Transverse colon (tissue), 4 donors: ENCODE measurements around the gene OLFM1. TPM values are rescaled to one million over a fixed set of nuclear protein-coding genes. Genes with fewer than 3 reads are reported as not detected.

Experiments used
- DNase-seq: peaks from one replicate; pipeline ENCODE4 v3.0.0-alpha.2; 2019
- H3K27ac ChIP-seq, 4 donors: fragments of 200-600 bp; sonication (generic); 2 replicates each; pipeline ENCODE4 v1.5.1; 2016 to 2018; ENCODE audit warnings: inconsistent platforms in 4 of 4
- H3K27me3 ChIP-seq: fragments of 200-600 bp; sonication (generic); 2 replicates; pipeline ENCODE4 v1.5.1; 2017; ENCODE audit warnings: inconsistent platforms
- H3K36me3 ChIP-seq, 4 donors: fragments of 200-600 bp; sonication (generic); 2 replicates each; pipeline ENCODE4 v1.5.1; 2017 to 2019; ENCODE audit warnings: inconsistent platforms in 4 of 4
- H3K4me1 ChIP-seq, 4 donors: fragments of 200-600 bp; sonication (generic); 2 replicates each; pipeline ENCODE4 v1.5.1; 2017 to 2020; ENCODE audit warnings: inconsistent platforms in 4 of 4
- H3K4me3 ChIP-seq, 4 donors: fragments of 200-600 bp; sonication (generic); 1 replicate in 1 of 4; 2 replicates in 3 of 4; pipeline versions ENCODE4 v1.5.1 to v1.6.1; 2017 to 2019; ENCODE audit warnings: inconsistent platforms in 4 of 4
- H3K9me3 ChIP-seq, 2 donors: fragments of 200-600 bp; sonication (generic); 2 replicates each; pipeline ENCODE4 v1.5.1; 2017 to 2019; ENCODE audit warnings: inconsistent platforms in 2 of 2
- EP300 ChIP-seq: sonication (generic); formaldehyde crosslinking; IDR thresholded peaks from one replicate; pipeline ENCODE4 v1.6.1; 2017; ENCODE audit warnings: antibody characterized with exemption, low read depth
- POLR2A ChIP-seq: fragments of 450-650 bp; IDR thresholded peaks from one replicate; pipeline ENCODE4 v1.6.1; 2016; ENCODE audit warnings: antibody characterized with exemption, mild to moderate bottlenecking, moderate library complexity
- POLR2AphosphoS5 ChIP-seq, 3 donors: sonication (generic); formaldehyde crosslinking; IDR thresholded peaks; one replicate each; pipeline ENCODE4 v1.6.1; 2016; ENCODE audit warnings: antibody characterized with exemption in 3 of 3
- WGBS, 2 donors: methylation state at CpG; one replicate each; pipeline ENCODE4 v1.1.5; 2018; ENCODE audit warnings: low coverage in 1 of 2; 5-methylcytosine and 5-hydroxymethylcytosine counted together
- in situ Hi-C, 4 donors: fragments of 200-750 bp; cut with MboI; loops; one replicate each; pipeline versions ENCODE4 v1.15.0 to v1.15.1; 2017; ENCODE audit warnings: low sequenced_read_pairs in 3 of 4, low pct_ligation_motif_present in 1 of 4, low pct_unique_long_range_greater_than_20kb in 1 of 4
- intact Hi-C: fragments of 100-400 bp; cut with DNase I; formaldehyde crosslinking; loops from one replicate; pipeline ENCODE4 v1.15.1; 2023; ENCODE audit warnings: low total_unique reads
- total RNA-seq, 4 donors: library from RNA; depleted of rRNA; stranded (reverse); fragments of >200 nt; gene quantifications; one replicate each; pipeline ENCODE4 v1.1.0, GENCODE V29; 2016
- TF ChIP-seq, protein P1 (sequence below), 5 experiments: fragments of 200-600 bp in 3 of 5; fragments of 450-650 bp in 2 of 5; sonication (generic) in 3 of 5; IDR thresholded peaks; 1 replicate in 2 of 5; 2 replicates in 3 of 5; pipeline ENCODE4 v1.5.1; 2016 to 2017; ENCODE audit warnings: antibody characterized with exemption in 5 of 5, inconsistent platforms in 3 of 5, mild to moderate bottlenecking in 2 of 5, moderate library complexity in 1 of 5

The OLFM1 gene
- total RNA-seq, 4 donors from 2014 or later = 3.7 to 7.8 (median 4.0) TPM; not detected in 1

DNA sequence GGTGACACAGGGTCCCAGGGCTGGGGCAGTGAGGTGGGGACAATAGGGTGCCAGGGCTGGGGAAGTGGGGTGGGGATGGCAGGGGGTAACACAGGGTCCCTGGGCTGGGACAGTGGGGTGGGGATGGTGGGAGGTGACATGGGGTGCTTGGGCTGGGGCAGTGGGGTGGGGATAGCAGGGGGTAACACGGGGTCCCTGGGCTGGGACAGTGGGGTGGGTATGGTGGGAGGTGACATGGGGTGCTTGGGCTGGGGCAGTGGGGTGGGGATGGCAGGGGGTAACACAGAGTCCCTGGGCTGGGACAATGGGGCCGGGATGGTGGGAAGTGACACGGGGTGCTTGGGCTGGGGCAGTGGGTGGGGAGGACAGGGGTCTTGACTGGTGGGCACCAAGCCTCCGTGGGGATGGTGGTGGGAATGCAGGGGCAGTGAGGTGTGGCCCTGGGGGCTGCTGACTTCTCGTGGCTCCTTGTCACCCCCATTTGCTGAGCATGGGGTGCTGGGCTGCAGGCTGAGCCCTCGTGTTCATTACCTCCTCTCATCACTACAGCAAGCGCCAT lies 41.7 kb downstream of the OLFM1 start:
- in situ Hi-C loops (no loop called here), intact Hi-C loops (no loop called here)
- no peaks in the 10 kb centered on the region for H3K9me3 ChIP-seq
- no peak overlapping the region for H3K27ac ChIP-seq
- TF ChIP-seq, protein P1, sequence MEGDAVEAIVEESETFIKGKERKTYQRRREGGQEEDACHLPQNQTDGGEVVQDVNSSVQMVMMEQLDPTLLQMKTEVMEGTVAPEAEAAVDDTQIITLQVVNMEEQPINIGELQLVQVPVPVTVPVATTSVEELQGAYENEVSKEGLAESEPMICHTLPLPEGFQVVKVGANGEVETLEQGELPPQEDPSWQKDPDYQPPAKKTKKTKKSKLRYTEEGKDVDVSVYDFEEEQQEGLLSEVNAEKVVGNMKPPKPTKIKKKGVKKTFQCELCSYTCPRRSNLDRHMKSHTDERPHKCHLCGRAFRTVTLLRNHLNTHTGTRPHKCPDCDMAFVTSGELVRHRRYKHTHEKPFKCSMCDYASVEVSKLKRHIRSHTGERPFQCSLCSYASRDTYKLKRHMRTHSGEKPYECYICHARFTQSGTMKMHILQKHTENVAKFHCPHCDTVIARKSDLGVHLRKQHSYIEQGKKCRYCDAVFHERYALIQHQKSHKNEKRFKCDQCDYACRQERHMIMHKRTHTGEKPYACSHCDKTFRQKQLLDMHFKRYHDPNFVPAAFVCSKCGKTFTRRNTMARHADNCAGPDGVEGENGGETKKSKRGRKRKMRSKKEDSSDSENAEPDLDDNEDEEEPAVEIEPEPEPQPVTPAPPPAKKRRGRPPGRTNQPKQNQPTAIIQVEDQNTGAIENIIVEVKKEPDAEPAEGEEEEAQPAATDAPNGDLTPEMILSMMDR (IDR thresholded peaks at IDR 0.05) = no peak
- no peak for TF ChIP-seq POLR2A
- no peak for TF ChIP-seq EP300
- TF ChIP-seq POLR2AphosphoS5 (IDR thresholded peaks at IDR 0.05) = no peak
- WGBS, 2 donors = 95 to 100% methylated on average over 2 to 7 of the region's 7 CpGs
- peaks cover 15% of the 10 kb centered on the region for H3K27me3 ChIP-seq
- peaks cover 0 to 5% (median 2%) of the 10 kb centered on the region in 4 donors for H3K4me1 ChIP-seq
- no peak for DNase-seq
- H3K4me3 ChIP-seq = no peak overlapping the region
- no peaks in the 10 kb centered on the region for H3K36me3 ChIP-seq

DNA sequence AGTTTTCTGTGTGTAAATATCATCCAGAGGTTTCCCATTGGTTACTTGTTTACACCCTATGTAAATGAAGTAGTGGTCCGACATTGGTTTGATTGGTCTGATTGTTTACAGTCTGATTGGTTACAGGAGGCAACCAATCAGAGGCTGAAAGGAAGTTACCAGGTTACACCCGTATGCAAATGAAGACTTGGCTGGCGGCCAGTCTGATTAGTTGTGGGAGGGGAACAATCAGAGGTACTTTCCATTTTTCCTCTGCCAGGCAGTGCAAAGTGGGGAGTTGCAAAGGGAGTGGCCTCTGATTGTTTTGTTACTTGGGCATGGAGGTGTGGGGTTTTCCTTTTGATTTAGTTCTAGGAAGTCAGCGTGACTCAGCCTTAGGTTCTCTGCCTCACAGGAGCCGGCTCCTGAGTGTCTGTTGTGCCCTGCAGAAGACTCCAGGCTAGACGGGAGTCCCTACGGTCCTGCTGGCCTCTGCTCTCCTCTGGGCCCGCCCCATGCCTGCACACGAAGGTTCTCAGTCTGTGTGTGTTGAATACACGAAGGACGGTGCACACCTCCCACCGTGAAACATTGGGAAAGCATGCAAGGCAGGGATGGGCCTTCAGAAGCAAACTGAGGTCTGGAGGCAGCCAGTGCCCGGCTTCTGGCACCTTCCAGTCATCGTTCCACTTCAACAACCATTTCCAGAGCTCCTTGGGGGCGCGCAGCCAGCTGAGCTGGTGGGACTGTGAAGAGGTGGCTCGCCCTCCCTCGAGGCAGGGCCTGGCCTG lies 42.9 kb downstream of the OLFM1 start:
- intact Hi-C loops (no loop called here), in situ Hi-C loops (no loop called here)
- H3K36me3 ChIP-seq = no peaks in the 10 kb centered on the region
- H3K27ac ChIP-seq = no peak overlapping the region
- DNase-seq = peak; percentile 43
- peaks cover 0 to 5% (median 2%) of the 10 kb centered on the region in 4 donors for H3K4me1 ChIP-seq
- H3K27me3 ChIP-seq = peaks cover 15% of the 10 kb centered on the region
- 50 to 71% methylated on average over 3 to 18 of the region's 18 CpGs for WGBS, 2 donors
- no peak overlapping the region for H3K4me3 ChIP-seq
- TF ChIP-seq POLR2A (no peak), EP300 (no peak), POLR2AphosphoS5 (IDR thresholded peaks at IDR 0.05) (no peak)
- TF ChIP-seq, protein P1 (IDR thresholded peaks at IDR 0.05) = no peak
- no peaks in the 10 kb centered on the region for H3K9me3 ChIP-seq

DNA sequence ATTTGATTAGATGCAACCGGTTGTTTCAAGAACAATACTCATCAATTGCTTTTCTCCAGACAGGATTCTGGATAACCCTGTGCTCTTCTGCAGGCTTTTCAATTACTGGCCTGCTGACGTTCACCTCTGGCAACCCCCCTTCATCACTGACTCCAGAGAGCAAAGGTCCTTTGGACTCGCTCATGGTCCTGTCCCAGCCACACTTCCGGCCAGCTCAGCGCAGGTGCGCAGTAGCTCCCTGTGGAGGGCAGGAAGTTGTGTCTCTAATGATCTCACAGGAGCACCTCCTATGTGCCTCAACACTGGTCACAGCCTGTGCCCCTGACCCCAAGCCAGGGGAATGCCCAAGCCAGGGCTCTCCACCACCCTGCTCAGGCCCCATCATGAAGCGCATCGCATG lies 44.0 kb downstream of the OLFM1 start:
- no peak overlapping the region for H3K4me3 ChIP-seq
- peaks cover 0 to 5% (median 2%) of the 10 kb centered on the region in 4 donors for H3K4me1 ChIP-seq
- DNase-seq = no peak
- no peaks in the 10 kb centered on the region for H3K9me3 ChIP-seq
- no peak overlapping the region for H3K27ac ChIP-seq
- 63 to 81% methylated on average over 4 to 8 of the region's 8 CpGs for WGBS, 2 donors
- intact Hi-C loops (no loop called here), in situ Hi-C loops (no loop called here)
- H3K27me3 ChIP-seq = peaks cover 15% of the 10 kb centered on the region
- H3K36me3 ChIP-seq = no peaks in the 10 kb centered on the region
- TF ChIP-seq POLR2A (no peak), POLR2AphosphoS5 (IDR thresholded peaks at IDR 0.05) (no peak), EP300 (no peak)
- TF ChIP-seq, protein P1 (IDR thresholded peaks at IDR 0.05) = no peak

DNA sequence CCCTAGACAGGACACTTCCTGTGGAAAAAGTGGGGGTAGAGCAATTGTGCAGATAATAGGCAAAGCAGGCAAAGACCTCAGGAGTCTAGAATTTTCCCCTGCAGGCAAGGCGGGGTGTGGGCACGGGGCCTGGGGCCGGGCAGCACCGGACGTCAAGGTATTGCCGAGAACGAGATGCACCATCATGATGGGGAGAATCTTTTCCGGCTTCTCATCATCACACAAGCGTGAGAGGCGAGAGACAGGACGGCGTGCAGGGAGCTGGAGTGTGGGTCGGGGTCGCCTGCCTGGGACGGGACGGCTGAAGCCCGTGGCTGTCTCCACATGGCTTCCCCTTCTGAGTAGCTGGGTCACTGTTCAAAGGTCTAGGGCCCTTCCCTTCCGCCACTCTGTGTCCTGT lies 44.5 kb downstream of the OLFM1 start:
- intact Hi-C loops = no loop called here
- in situ Hi-C loops = no loop called here
- no peak overlapping the region for H3K27ac ChIP-seq

More for the DNA sequence above, 44.5 kb downstream of the OLFM1 start:
- peaks cover 0 to 5% (median 2%) of the 10 kb centered on the region in 4 donors for H3K4me1 ChIP-seq
- peaks cover 15% of the 10 kb centered on the region for H3K27me3 ChIP-seq
- no peak for DNase-seq
- H3K9me3 ChIP-seq = no peaks in the 10 kb centered on the region
- 91% methylated on average over 18 of the region's 18 CpGs; no CpG with 5 or more reads in 1 of the 2 donors for WGBS, 2 donors
- H3K4me3 ChIP-seq = no peak overlapping the region
- no peaks in the 10 kb centered on the region for H3K36me3 ChIP-seq
- no peak for TF ChIP-seq POLR2A
- no peak for TF ChIP-seq POLR2AphosphoS5 (IDR thresholded peaks at IDR 0.05)
- TF ChIP-seq EP300 = no peak
- TF ChIP-seq, protein P1 (IDR thresholded peaks at IDR 0.05) = no peak
